IgD-negative memory B cell (primary cell): ENCODE measurements around the gene KCNK10. TPM values are rescaled to one million over a fixed set of nuclear protein-coding genes. Genes with fewer than 3 reads are reported as not detected.

Experiments
- H3K27ac Mint-ChIP-seq, 3 donors: one replicate each; pipeline ENCODE4 v1.8.0; 2020 to 2022; ENCODE audit warnings: mild to moderate bottlenecking in 3 of 3, mixed read lengths in 3 of 3, moderate library complexity in 1 of 3
- H3K27me3 Mint-ChIP-seq: one replicate; pipeline ENCODE4 v1.8.0; 2021; ENCODE audit warnings: mixed read lengths
- H3K36me3 Mint-ChIP-seq: one replicate; pipeline ENCODE4 v1.8.0; 2020; ENCODE audit warnings: mild to moderate bottlenecking, mixed read lengths
- H3K4me1 Mint-ChIP-seq, 3 donors: one replicate each; pipeline ENCODE4 v1.8.0; 2020 to 2022; ENCODE audit warnings: mixed read lengths in 3 of 3, mild to moderate bottlenecking in 1 of 3
- H3K4me3 Mint-ChIP-seq, 4 donors: one replicate each; pipeline ENCODE4 v1.8.0; 2020 to 2022; ENCODE audit warnings: mild to moderate bottlenecking in 4 of 4, mixed read lengths in 4 of 4, moderate library complexity in 3 of 4
- H3K9me3 Mint-ChIP-seq, 3 donors: one replicate each; pipeline ENCODE4 v1.8.0; 2020 to 2021; ENCODE audit warnings: mixed read lengths in 3 of 3, mild to moderate bottlenecking in 1 of 3
- polyA plus RNA-seq: library from polyadenylated mRNA; unstranded; fragments of 300-500 nt; fragmentation: Illumina TruSeq; gene quantifications from one replicate; pipeline ENCODE4 v1.2.3, GENCODE V29; 2021

KCNK10 gene
- polyA plus RNA-seq, 1 donor from 2014 or later: not detected

- Mint-ChIP-seq H3K36me3 (no peaks in the 10 kb centered on the region), H3K4me1 (no peaks in the 10 kb centered on the region), H3K4me3 (no peak overlapping the region), H3K27ac (no peak overlapping the region), H3K27me3 (peaks cover 6% of the 10 kb centered on the region), H3K9me3 (no peaks in the 10 kb centered on the region)
Measured at GRCh38 chr14:88241810-88242209, 81.3 kb downstream of the KCNK10 start.

DNA sequence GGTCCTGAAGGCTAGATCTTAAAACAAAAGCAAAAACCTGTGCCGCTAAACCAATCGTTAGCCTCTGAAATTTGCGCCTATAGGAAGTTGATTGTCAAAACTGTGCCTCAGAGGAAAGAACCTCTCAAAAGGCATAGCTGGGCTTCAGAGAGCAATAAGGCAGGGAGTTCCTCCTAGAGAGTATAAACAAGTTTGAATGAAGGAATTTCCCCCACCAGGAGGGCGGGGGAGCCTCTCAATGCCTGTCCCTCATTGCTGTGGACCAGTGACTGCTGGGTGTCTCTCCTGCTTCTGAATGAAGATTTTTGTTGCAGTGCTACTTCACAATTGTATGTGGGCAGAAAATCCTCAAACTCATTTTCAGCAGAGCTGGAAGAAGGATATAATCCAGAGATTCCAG, 88.6 kb downstream of the KCNK10 start:
- peaks cover 3% of the 10 kb centered on the region for H3K36me3 Mint-ChIP-seq
- no peak overlapping the region for H3K4me3 Mint-ChIP-seq
- no peaks in the 10 kb centered on the region for H3K4me1 Mint-ChIP-seq
- no peak overlapping the region for H3K27ac Mint-ChIP-seq
- H3K9me3 Mint-ChIP-seq: peaks cover 6 to 7% (median 7%) of the 10 kb centered on the region in 3 donors
- H3K27me3 Mint-ChIP-seq: peaks cover 8% of the 10 kb centered on the region

- Mint-ChIP-seq H3K36me3 (peaks cover 3% of the 10 kb centered on the region), H3K27ac (no peak overlapping the region), H3K27me3 (peaks cover 8% of the 10 kb centered on the region), H3K4me1 (no peaks in the 10 kb centered on the region), H3K9me3 (peaks cover 6 to 7% (median 7%) of the 10 kb centered on the region in 3 donors), H3K4me3 (no peak overlapping the region)
Measured at GRCh38 chr14:88233915-88234314, 89.2 kb downstream of the KCNK10 start.

DNA sequence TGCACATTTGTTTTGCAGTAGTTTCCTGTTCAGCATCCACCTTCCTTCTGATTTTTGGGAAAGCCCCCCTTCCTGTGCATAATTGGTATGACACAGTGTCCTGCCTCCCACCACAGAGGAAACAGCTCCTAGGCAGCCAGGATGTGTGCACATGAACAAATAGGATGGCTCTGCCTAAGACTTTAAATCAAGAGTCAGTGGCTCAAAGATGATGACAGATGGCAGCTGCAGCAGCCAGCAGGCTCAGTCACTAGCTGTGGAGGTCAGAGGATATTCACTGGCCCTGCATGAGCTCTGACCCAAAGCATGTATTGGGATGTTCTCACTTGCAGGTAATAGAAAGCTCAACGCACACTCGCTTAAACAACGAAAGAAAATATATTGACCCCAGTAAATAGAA, 90.3 kb downstream of the KCNK10 start:
- Mint-ChIP-seq H3K27ac (no peak overlapping the region), H3K4me3 (no peak overlapping the region), H3K36me3 (peaks cover 3% of the 10 kb centered on the region)

DNA sequence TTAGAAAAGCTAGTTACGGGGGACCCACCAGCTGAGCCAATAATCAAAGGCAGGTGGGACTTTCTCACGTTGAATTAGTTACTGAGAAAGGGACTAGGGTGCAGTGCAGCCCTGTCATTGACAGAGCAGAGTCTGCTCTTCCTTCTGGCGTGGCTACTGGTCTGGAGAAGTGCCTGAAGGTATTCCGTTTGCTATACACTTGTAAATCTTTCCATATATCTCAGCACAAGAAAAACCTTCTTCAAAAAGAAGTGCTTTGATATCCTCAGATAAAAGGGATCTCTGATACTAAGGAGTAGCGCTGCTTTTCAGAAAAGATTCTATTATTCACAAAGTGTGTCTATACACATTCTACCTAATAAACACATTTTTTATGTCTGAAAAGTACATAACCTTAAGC, 91.5 kb downstream of the KCNK10 start:
- Mint-ChIP-seq H3K4me3 (no peak overlapping the region), H3K27me3 (peaks cover 14% of the 10 kb centered on the region), H3K9me3 (peaks cover 6 to 7% (median 7%) of the 10 kb centered on the region in 3 donors), H3K4me1 (no peaks in the 10 kb centered on the region), H3K27ac (no peak overlapping the region), H3K36me3 (peaks cover 3% of the 10 kb centered on the region)

More for the DNA sequence above, 90.3 kb downstream of the KCNK10 start:
- H3K4me1 Mint-ChIP-seq: no peaks in the 10 kb centered on the region
- peaks cover 11% of the 10 kb centered on the region for H3K27me3 Mint-ChIP-seq
- peaks cover 6 to 7% (median 7%) of the 10 kb centered on the region in 3 donors for H3K9me3 Mint-ChIP-seq

DNA sequence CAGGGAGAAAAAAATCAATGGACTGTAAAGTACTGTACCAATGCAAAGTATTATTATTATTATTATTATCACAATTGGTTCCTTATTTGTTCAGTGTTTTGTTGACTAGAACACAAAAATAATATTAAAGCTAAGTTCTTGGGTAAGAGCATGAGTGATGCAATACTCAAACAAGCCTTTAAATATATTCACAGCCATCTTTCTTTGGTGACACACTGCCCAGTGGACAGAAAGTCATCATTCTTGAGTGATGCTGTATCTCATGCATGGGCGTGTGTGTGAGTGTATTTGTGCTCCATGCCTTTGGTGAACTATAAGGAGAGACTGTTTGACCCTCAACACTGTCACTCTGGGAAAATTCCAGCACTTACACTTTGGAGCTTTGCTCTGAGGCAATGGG, 93.6 kb downstream of the KCNK10 start:
- peaks cover 12% of the 10 kb centered on the region for H3K27me3 Mint-ChIP-seq
- no peak overlapping the region for H3K27ac Mint-ChIP-seq
- no peak overlapping the region for H3K4me3 Mint-ChIP-seq
- no peaks in the 10 kb centered on the region for H3K36me3 Mint-ChIP-seq
- no peaks in the 10 kb centered on the region for H3K9me3 Mint-ChIP-seq
- H3K4me1 Mint-ChIP-seq: no peaks in the 10 kb centered on the region

DNA sequence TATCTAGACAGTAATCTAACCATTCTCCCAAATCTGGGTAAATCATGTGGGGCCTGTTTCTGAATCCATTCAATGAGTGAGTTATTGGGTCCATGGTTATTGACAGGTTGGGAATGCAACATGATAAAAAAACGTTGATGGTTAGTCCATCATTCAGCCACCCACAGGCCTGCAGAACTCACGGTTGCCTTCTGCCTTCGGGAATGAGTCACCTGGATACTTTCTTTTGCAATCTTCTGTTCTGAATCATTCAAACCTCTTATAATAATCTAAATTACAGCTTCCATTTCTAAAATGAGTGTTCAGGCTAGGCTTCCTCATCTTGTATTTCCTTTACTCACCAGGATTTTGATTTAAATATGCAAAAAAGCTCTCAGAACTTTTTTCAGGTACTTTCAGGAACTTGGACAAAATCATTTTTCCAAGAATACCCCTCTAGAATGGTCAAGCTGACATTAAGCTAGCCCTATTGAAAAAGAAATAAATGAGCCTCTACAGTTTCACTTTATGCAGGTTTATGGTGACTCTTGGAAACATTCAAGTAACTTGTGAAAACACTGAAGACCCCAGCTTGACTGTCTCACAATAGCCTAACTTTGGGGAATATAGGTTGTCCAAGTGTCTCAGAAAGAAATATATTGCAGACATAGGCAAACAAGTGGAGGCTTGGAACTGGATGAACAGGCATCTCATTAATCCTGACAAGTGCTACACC, 94.4 kb downstream of the KCNK10 start:
- H3K4me1 Mint-ChIP-seq: no peaks in the 10 kb centered on the region
- no peak overlapping the region for H3K27ac Mint-ChIP-seq
- H3K4me3 Mint-ChIP-seq: no peak overlapping the region
- peaks cover 0 to 6% (median 1%) of the 10 kb centered on the region in 3 donors for H3K9me3 Mint-ChIP-seq
- H3K27me3 Mint-ChIP-seq: peaks cover 13% of the 10 kb centered on the region
- H3K36me3 Mint-ChIP-seq: no peaks in the 10 kb centered on the region

DNA sequence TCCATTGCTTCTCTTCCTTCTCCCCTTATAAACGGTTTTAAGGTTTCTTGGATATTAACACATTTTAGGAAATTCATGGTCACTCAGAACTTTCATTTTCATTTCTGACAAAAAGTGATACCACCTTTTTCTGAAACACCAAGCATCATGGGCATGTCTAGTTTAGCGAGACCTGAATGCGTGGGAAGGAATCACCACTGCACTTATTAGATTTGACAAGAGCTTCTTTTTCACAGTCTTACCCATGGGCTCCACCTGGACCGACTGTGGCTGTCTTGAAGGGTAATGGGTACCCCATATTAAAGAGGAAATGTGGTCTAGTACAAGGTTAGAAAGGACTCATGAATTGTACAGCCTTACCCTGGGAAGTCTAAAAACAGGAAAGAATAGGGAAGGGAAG, 95.4 kb downstream of the KCNK10 start:
- Mint-ChIP-seq H3K27me3 (peaks cover 13% of the 10 kb centered on the region), H3K4me1 (no peaks in the 10 kb centered on the region), H3K4me3 (no peak overlapping the region)

DNA sequence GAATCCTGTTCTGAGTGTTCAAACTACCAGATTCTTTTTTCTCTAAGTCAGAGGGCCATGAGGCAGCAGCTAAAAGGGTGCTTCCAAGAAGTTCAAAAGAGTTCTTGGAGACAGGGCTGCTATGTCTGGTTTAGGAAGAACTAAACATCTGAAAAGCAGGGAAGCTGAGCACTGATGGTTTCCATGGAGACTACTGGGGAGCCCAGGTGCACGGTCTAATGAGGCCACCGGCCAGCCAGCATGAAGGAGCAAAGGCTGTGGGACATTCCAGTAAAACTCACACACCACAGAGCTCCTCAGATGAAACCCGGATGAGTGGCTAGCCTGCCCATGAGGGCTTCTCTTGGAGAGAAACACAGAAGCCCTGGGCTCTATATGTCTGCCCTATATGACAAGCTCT, 97.3 kb downstream of the KCNK10 start:
- H3K4me1 Mint-ChIP-seq: no peaks in the 10 kb centered on the region
- no peaks in the 10 kb centered on the region for H3K36me3 Mint-ChIP-seq
- H3K27ac Mint-ChIP-seq: no peak overlapping the region
- no peak overlapping the region for H3K4me3 Mint-ChIP-seq
- H3K9me3 Mint-ChIP-seq: peaks cover 2 to 32% (median 18%) of the 10 kb centered on the region in 3 donors
- H3K27me3 Mint-ChIP-seq: peaks cover 13% of the 10 kb centered on the region

More for the DNA sequence above, 95.4 kb downstream of the KCNK10 start:
- Mint-ChIP-seq H3K27ac (no peak overlapping the region), H3K9me3 (peaks cover 0 to 16% (median 8%) of the 10 kb centered on the region in 3 donors), H3K36me3 (no peaks in the 10 kb centered on the region)

- no peaks in the 10 kb centered on the region for H3K27me3 Mint-ChIP-seq
- no peak overlapping the region for H3K27ac Mint-ChIP-seq
- H3K9me3 Mint-ChIP-seq: peaks cover 2 to 22% (median 14%) of the 10 kb centered on the region in 3 donors
- H3K4me1 Mint-ChIP-seq: peaks cover 0 to 2% (median 0%) of the 10 kb centered on the region in 3 donors
- no peak overlapping the region for H3K4me3 Mint-ChIP-seq
- H3K36me3 Mint-ChIP-seq: peaks cover 1% of the 10 kb centered on the region
Measured at GRCh38 chr14:88218119-88218915, 104.8 kb downstream of the KCNK10 start.

DNA sequence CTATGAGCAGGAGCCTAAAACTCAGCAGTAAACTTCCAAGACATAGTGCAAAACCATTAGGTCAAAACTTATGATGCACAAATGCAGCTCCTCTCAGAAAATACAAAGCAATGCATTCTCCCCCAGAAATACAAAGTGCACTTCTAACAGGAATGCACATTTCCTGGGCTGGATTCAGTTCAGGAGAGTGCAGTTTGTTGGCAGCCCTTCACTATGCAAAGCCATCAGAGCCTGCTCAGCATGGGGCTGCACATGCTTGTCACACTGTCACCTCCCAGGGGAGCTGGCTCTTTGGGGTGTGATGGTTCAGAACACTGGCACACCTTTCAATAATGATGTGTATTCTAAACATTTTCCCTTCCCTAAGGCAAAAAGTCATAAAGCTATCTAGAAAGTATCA, 110.4 kb downstream of the KCNK10 start:
- Mint-ChIP-seq H3K27ac (no peak overlapping the region), H3K9me3 (no peaks in the 10 kb centered on the region), H3K27me3 (peaks cover 5% of the 10 kb centered on the region), H3K4me1 (peaks cover 8 to 16% (median 12%) of the 10 kb centered on the region in 3 donors), H3K4me3 (no peak overlapping the region), H3K36me3 (peaks cover 3% of the 10 kb centered on the region)

DNA sequence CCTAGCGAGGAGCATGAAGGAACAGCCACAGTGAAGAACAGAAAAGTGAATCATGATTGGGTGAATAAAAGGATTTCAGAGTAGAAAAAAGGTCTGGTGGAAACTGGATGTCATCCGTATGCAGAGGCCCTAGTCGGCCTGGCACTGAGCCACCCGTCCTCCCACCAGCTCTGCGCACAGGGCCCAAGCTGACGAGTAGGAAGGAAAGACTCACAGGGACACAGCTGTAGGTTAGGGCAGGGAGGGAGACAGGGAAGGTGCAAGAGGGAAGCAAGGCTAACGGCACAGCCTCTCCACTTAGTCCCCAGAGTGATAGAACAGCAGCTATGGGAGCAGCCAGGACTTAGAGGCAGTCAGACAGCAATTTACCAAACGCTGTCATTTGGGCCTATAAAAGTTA, 112.6 kb downstream of the KCNK10 start:
- Mint-ChIP-seq H3K9me3 (no peaks in the 10 kb centered on the region), H3K27ac (no peak overlapping the region), H3K27me3 (peaks cover 9% of the 10 kb centered on the region), H3K36me3 (peaks cover 2% of the 10 kb centered on the region), H3K4me3 (no peak overlapping the region), H3K4me1 (peaks cover 8 to 18% (median 11%) of the 10 kb centered on the region in 3 donors)

DNA sequence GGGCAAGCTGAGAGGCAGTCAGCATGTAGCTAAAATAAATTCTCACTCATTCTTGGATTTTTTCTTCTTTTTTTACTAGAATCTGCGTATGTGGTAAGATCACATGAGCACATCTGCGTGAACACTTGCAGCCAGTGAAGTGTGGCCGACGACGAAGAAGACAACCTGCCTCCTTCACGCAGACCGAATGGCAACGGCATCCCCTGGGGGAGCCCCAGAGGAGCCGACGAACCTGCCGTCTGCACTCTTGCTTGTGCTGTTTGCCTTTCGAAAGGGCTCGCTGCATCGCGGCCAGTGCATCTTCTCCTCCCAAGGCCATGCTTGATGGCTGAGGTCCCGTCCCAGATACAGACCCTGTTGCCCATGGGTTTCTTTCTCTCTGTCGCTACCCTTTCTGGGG, 113.8 kb downstream of the KCNK10 start:
- Mint-ChIP-seq H3K36me3 (peaks cover 2% of the 10 kb centered on the region), H3K9me3 (no peaks in the 10 kb centered on the region), H3K27me3 (peaks cover 9% of the 10 kb centered on the region), H3K27ac (peak overlapping the region; percentile 69 to 91 (median 76)), H3K4me3 (peak overlapping the region; percentile 62 to 91 (median 80)), H3K4me1 (peaks cover 8 to 18% (median 11%) of the 10 kb centered on the region in 3 donors)

DNA sequence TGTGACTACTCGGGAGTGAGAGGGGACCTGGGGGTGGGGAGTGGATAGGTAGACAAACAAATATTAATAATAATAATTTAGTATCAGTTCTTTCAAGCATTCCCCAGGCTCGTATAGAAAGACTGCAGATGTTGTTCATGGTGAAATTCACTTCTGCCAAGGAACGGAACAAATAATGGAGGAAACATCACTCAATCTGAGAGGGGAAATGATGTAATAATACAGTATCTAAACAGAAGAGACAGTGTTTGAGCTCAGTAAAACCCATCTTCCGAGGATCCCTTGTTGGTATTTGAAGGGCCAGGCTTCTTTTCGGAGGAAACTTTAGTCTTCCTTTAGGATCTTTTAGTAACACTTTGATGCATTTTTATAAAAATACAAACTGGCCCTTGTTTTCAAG, 114.2 kb downstream of the KCNK10 start:
- Mint-ChIP-seq H3K4me1 (peaks cover 8 to 18% (median 11%) of the 10 kb centered on the region in 3 donors), H3K27me3 (peaks cover 9% of the 10 kb centered on the region), H3K36me3 (peaks cover 2% of the 10 kb centered on the region), H3K27ac (peak overlapping the region; percentile 69 to 91 (median 76)), H3K9me3 (no peaks in the 10 kb centered on the region), H3K4me3 (peak overlapping the region; percentile 62 to 91 (median 80))

DNA sequence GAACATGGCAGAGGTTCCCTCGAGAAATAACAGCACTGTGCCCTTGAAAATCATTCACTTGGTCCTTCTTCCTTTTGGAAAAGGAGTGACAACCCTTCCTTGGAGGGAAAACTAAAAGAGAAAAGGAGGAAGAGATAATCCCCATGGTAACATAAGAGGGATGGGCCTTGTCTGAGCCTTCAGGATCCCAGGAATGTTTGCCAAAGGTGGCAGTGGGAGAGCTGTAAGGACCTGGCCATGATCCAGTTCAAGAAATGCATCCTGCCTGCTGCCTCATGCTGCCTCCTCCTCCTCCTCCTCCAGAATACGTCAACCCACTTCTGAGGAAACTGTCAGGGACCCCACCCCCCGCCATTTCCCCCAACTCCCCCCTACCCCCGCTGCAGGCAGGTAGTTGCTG, 118.8 kb downstream of the KCNK10 start:
- Mint-ChIP-seq H3K9me3 (peaks cover 0 to 2% (median 0%) of the 10 kb centered on the region in 3 donors), H3K4me1 (peaks cover 5 to 12% (median 8%) of the 10 kb centered on the region in 3 donors), H3K27ac (no peak overlapping the region), H3K4me3 (no peak overlapping the region), H3K27me3 (peaks cover 11% of the 10 kb centered on the region), H3K36me3 (peaks cover 3% of the 10 kb centered on the region)
